K562 (cell line): ENCODE data around the gene E2F1. TPM values are rescaled to one million over a fixed set of nuclear protein-coding genes. Genes with fewer than 3 reads are reported as not detected.

Experiments
- ARNT ChIP-seq, 2 experiments: fragments of 450-650 bp; IDR thresholded peaks; 2 replicates each; pipeline ENCODE4 v1.6.1; 2016; ENCODE audit warnings: mild to moderate bottlenecking in 1 of 2
- ASH1L ChIP-seq: fragments of 450-650 bp; IDR thresholded peaks from 2 replicates; pipeline ENCODE4 v1.6.1; 2018; ENCODE audit warnings: borderline replicate concordance, mild to moderate bottlenecking, low read depth; ENCODE audit not compliant: partially characterized antibody
- CBFA2T3 ChIP-seq: fragments of 450-650 bp; IDR thresholded peaks from 2 replicates; pipeline ENCODE4 v1.6.1; 2017
- ETS2 ChIP-seq: IDR thresholded peaks from 2 replicates; pipeline ENCODE4 v1.6.1; 2016; ENCODE audit warnings: borderline replicate concordance, missing genetic modification characterization, mild to moderate bottlenecking, moderate library complexity, missing compliant biosample characterization; ENCODE audit not compliant: poor library complexity, severe bottlenecking
- IRF2 ChIP-seq: sonication (generic); formaldehyde crosslinking; IDR thresholded peaks from 2 replicates; pipeline ENCODE4 v1.8.1; 2022; ENCODE audit warnings: mild to moderate bottlenecking, missing genetic modification reagents
- KLF16 ChIP-seq: IDR thresholded peaks from 2 replicates; pipeline ENCODE4 v1.6.1; 2016; ENCODE audit warnings: antibody characterized with exemption
- LEF1 ChIP-seq: fragments of 450-650 bp; IDR thresholded peaks from 2 replicates; pipeline ENCODE4 v1.6.1; 2016; ENCODE audit warnings: mild to moderate bottlenecking
- MCM2 ChIP-seq: fragments of 450-650 bp; IDR thresholded peaks from 2 replicates; pipeline ENCODE4 v1.6.1; 2017; ENCODE audit warnings: low read depth, mild to moderate bottlenecking
- MNT ChIP-seq, 2 experiments: fragments of 450-650 bp; conservative IDR thresholded peaks; 2 replicates each; pipeline ENCODE4 v1.6.1; 2017; ENCODE audit warnings: mild to moderate bottlenecking in 2 of 2, moderate library complexity in 2 of 2
- NELFE ChIP-seq: IDR thresholded peaks from 2 replicates; pipeline ENCODE4 v1.6.1; 2011; ENCODE audit warnings: mild to moderate bottlenecking; ENCODE audit not compliant: insufficient read depth, insufficient read length
- NFXL1 ChIP-seq: fragments of 450-650 bp; formaldehyde crosslinking; IDR thresholded peaks from 2 replicates; pipeline ENCODE4 v1.4.0; 2021; ENCODE audit warnings: mild to moderate bottlenecking
- RBM15 ChIP-seq: fragments of 200-400 bp; formaldehyde crosslinking; IDR thresholded peaks from 2 replicates; pipeline ENCODE4 v1.6.1; 2018; ENCODE audit warnings: mild to moderate bottlenecking, low read length, moderate library complexity; ENCODE audit not compliant: insufficient read depth
- SMAD2 ChIP-seq: fragments of 150-350 bp; IDR thresholded peaks from 2 replicates; pipeline ENCODE4 v1.6.1; 2014; ENCODE audit warnings: low read depth, mild to moderate bottlenecking, low read length
- SPI1 ChIP-seq: IDR thresholded peaks from 2 replicates; pipeline ENCODE4 v1.6.1; 2011; ENCODE audit warnings: low read depth, low read length, control low read depth, borderline replicate concordance
- SRSF7 ChIP-seq: fragments of 200-400 bp; formaldehyde crosslinking; optimal IDR thresholded peaks from 2 replicates; pipeline ENCODE3; 2017; ENCODE audit warnings: mild to moderate bottlenecking, low read depth, low read length
- THAP7 ChIP-seq: fragments of 250-450 bp; sonication (Bioruptor Pico); IDR thresholded peaks from 2 replicates; pipeline ENCODE4 v1.5.0; 2021
- ZBTB33 ChIP-seq: sonication (generic); formaldehyde crosslinking; IDR thresholded peaks from 2 replicates; pipeline ENCODE4 v1.8.1; 2023; ENCODE audit warnings: mild to moderate bottlenecking, missing genetic modification reagents
- ZKSCAN3 ChIP-seq: fragments of 250-450 bp; sonication (Bioruptor Pico); IDR thresholded peaks from 2 replicates; pipeline ENCODE4 v1.4.0; 2020
- ZNF3 ChIP-seq: fragments of 250-450 bp; sonication (Bioruptor Pico); IDR thresholded peaks from 2 replicates; pipeline ENCODE4 v1.5.0; 2021; ENCODE audit warnings: mild to moderate bottlenecking, moderate library complexity
- ZNF395 ChIP-seq: fragments of 200-800 bp; sonication (Bioruptor generic); IDR thresholded peaks from 2 replicates; pipeline ENCODE4 v1.6.1; 2017; ENCODE audit warnings: missing genetic modification characterization, missing compliant biosample characterization
- ZNF511 ChIP-seq: sonication (generic); formaldehyde crosslinking; IDR thresholded peaks from 2 replicates; pipeline ENCODE4 v1.8.0; 2022; ENCODE audit warnings: mild to moderate bottlenecking, missing genetic modification reagents
- ZNF512 ChIP-seq: IDR thresholded peaks from 2 replicates; pipeline ENCODE4 v1.6.1; 2016; ENCODE audit warnings: missing genetic modification characterization, missing compliant biosample characterization
- ZNF551 ChIP-seq: fragments of 250-450 bp; sonication (Bioruptor Pico); IDR thresholded peaks from 2 replicates; pipeline ENCODE4 v1.5.0; 2021; ENCODE audit warnings: mild to moderate bottlenecking, moderate library complexity
- polyA plus RNA-seq, 8 experiments: library from polyadenylated mRNA; depleted of rRNA in 4 of 8; stranded (reverse) in 5 of 8; unstranded in 3 of 8; fragments of >200 nt; fragmentation: Nextera tagmentation in 2 of 8; fragmentation: Illumina TruSeq in 1 of 8; extraction: Ambion mirVana in 2 of 8; extraction: Trizol in 1 of 8; gene quantifications; 2 replicates each; pipeline versions ENCODE4 v1.2.1 to v1.2.3, GENCODE V29; 2011 to 2014; ENCODE audit warnings: inconsistent platforms in 1 of 8, missing spikeins in 1 of 8
- total RNA-seq, 7 experiments: library from RNA; depleted of rRNA in 6 of 7; stranded (reverse); fragments of >200 nt in 6 of 7; fragmentation: Illumina TruSeq in 2 of 7; extraction: Trizol in 2 of 7; gene quantifications; 2 replicates each; pipeline versions ENCODE4 v1.2.1 to v1.2.3, GENCODE V29; 2011 to 2021; ENCODE audit warnings: low replicate concordance in 1 of 7

Gene E2F1
- total and polyA plus RNA-seq, 9 of the 15 experiments (the other 6 are each of a cell fraction or from before 2014, with no cell fraction given) = 0.14 to 30.6 (median 13.1) TPM

GRCh38 chr20:33689973-33690372, 3.8 kb upstream of the E2F1 start (continued):
- TF ChIP-seq ASH1L = no peak
- TF ChIP-seq ZBTB33 = no peak
- TF ChIP-seq NFXL1 (CRISPR knock-in tag) = no peak
- TF ChIP-seq KLF16 = peak; percentile 89; the same call in 1 of the 2 replicates
- no peak for TF ChIP-seq NELFE
- TF ChIP-seq SPI1 = peak; percentile 80; the same call in 1 of the 2 replicates
- TF ChIP-seq ZNF511 (CRISPR knock-in tag) = no peak
- TF ChIP-seq ZNF395 (CRISPR knock-in tag) = peak; percentile 46; the same call in 1 of the 2 replicates
- TF ChIP-seq ZNF551 (CRISPR knock-in tag) = no peak
- TF ChIP-seq IRF2 (CRISPR knock-in tag) = no peak
- TF ChIP-seq RBM15 = no peak
- TF ChIP-seq THAP7 (CRISPR knock-in tag) = no peak
- TF ChIP-seq SRSF7 = no peak
- TF ChIP-seq CBFA2T3 = peak; percentile 97
- peak; percentile 89 for TF ChIP-seq LEF1
- TF ChIP-seq ETS2 (tag) = no peak
- TF ChIP-seq MCM2 = no peak
- no peak for TF ChIP-seq SMAD2
- no peak for TF ChIP-seq ZKSCAN3
- TF ChIP-seq ARNT (IDR thresholded peaks at IDR 0.05) = peak in 1 of 2 experiments; percentile 78; a peak in 1 of 4 replicates
- no peak for TF ChIP-seq ZNF512
- no peak for TF ChIP-seq ZNF3 (CRISPR knock-in tag)
- TF ChIP-seq MNT (conservative IDR thresholded peaks at IDR 0.05) = peak; percentile 33 to 82; a peak in 3 of 4 replicates
